ENCODE results near the gene RLN3. TPM values are rescaled to one million over a fixed set of nuclear protein-coding genes. Genes with fewer than 3 reads are reported as not detected.

RLN3 gene, protein sequence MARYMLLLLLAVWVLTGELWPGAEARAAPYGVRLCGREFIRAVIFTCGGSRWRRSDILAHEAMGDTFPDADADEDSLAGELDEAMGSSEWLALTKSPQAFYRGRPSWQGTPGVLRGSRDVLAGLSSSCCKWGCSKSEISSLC
- not detected for total RNA-seq

DNA sequence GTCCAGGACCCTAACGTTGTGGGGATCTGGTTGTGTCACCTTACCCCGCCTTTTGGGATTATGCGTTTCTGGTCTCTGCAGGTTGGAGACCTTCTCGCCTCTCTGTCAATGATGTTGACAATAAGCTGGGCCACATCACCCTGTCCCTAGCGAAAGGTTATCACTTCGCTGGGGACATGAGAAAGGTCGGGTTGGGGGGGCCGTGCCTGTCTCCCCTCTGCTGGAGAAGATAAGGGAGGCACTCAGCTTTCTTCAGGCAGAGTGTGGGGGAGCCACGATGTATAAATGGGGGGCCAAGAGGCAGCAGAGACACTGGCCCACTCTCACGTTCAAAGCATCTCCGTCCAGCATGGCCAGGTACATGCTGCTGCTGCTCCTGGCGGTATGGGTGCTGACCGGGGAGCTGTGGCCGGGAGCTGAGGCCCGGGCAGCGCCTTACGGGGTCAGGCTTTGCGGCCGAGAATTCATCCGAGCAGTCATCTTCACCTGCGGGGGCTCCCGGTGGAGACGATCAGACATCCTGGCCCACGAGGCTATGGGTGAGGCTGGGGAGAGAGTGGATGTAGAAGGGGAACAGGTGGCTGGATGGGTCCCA lies at the start of gene RLN3:
Gene RLN3 (plus strand): TSS at position 293 of the 595 bp plus-strand sequence. CDS start 57 bp downstream, at position 350.
- Mint-ChIP-seq H3K9me3 (ENCODE audit: low read depth) (no peaks in the 10 kb centered on the region), H3K27me3 (peaks cover 6% of the 10 kb centered on the region), H3K4me1 (peaks cover 19% of the 10 kb centered on the region), H3K27ac (no peak within 1 kb of the TSS), H3K36me3 (peaks cover 3% of the 10 kb centered on the region), H3K4me3 (no peak within 1 kb of the TSS)
- ATAC-seq: no peak
- CTCF ChIA-PET: interaction anchor here (0.8 to 1.7 kb wide), 3 partner anchors 9 to 141 kb away, joined by 3 to 4 read pairs (median 3); no protein-coding TSS in a partner anchor
- no peak for DNase-seq

DNA sequence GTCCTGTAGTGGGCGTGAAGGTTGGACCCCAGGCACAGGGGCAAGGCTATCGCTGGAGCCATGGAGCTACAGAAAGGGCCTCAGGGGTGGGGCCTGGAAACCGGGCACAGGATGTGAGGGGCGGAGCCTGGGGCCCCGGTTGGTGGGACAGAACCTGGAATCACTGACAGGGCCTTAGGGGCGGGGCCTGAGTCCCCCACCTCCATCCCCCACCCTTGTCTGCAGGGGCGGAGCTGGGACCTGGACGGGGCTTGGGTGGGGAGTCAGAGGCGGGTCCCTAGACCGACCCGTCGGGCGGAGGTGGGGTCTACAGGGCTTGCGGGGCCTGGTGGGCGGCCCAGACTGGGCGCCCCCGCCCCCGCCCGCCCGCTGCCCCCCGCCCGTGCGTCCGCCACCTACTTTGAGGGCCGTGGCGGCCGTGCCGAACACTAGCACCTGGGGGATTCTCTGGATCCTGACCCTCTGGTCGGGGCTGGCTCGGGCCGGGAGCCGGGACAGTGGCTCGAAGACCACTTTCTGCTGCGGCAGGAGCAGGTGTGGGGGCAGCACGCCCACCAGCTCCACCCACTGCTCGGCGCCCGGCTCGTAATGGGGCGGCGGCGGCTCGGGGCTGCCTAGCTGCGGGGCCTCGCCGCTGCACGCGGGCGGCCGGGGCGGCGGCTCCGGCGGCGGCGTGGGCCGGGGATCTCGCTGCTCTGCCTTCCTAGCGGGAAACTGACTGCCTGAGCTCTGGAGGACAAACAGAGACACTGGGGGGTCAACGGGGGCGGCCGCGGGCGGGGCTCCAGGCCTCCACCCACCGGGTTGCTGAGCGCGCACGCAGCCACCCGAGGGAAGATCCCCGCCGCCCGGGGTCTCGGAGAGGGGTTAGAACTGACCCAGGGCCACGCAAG lies 49.4 kb upstream of the RLN3 start:
- H3K4me3 Mint-ChIP-seq: no peak overlapping the region
- CTCF ChIA-PET: interaction anchor here (0.8 to 2.2 kb wide), 12 partner anchors 10 to 158 kb away, joined by 3 to 18 read pairs (median 3); partner anchors contain the start of genes ASF1B, DCAF15 and IL27RA

DNA sequence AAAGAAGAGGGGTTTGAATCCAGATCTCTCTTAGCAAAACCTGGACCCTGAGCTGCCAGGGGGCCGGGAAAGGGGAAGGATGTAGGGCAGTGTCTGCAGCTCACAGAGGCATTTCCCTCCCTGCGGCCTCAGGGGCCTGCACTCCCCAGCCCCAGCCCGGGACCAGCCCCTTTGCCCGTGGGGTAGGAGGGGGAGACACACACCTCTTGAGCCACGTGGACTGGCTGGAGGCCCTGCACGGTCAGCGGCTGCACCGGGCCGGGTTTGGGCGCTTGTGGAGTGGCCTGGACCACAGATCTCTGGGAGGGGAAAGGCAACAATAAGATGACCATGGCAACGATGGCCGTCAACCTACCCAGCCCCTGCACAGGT lies 48.7 kb upstream of the RLN3 start:
- Mint-ChIP-seq H3K4me1 (peaks cover 47% of the 10 kb centered on the region), H3K36me3 (peaks cover 2% of the 10 kb centered on the region), H3K4me3 (no peak overlapping the region), H3K27ac (peak overlapping the region; percentile 32), H3K27me3 (no peaks in the 10 kb centered on the region), H3K9me3 (ENCODE audit: low read depth) (no peaks in the 10 kb centered on the region)
- ATAC-seq (peak; percentile 9), DNase-seq (no peak)
- CTCF ChIA-PET: interaction anchor here (1.0 to 2.2 kb wide), 6 partner anchors 9 to 99 kb away, joined by 3 to 18 read pairs (median 4); partner anchors contain the start of genes DCAF15 and IL27RA

More for the DNA sequence above, 49.4 kb upstream of the RLN3 start:
- Mint-ChIP-seq H3K9me3 (ENCODE audit: low read depth) (no peaks in the 10 kb centered on the region), H3K36me3 (peaks cover 2% of the 10 kb centered on the region), H3K27ac (no peak overlapping the region), H3K27me3 (no peaks in the 10 kb centered on the region), H3K4me1 (peaks cover 48% of the 10 kb centered on the region)
- peak; percentile 32 for ATAC-seq
- peak; percentile 50 for DNase-seq

DNA sequence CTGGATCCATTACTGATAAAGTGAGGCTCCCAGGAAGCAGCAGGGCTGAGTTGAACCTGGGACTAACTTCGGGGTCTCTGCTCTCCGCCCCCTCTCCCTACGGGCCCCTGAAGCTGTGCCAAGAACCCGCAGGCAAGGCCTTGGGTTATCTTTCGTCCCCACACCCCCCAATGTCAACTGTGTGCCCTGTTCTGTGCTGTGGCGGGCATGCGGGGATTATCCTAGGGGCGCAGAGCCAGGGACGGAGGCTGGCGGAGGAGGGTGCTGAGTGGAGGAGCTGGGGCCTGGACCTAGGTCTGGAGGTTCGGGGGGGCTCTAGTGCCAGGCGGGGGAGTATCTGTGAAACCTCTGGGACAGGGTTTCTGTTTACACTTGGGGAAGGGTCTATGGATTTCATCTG lies 48.3 kb upstream of the RLN3 start:
- Mint-ChIP-seq H3K27me3 (no peaks in the 10 kb centered on the region), H3K27ac (peak overlapping the region; percentile 32), H3K4me1 (peaks cover 45% of the 10 kb centered on the region), H3K36me3 (peaks cover 2% of the 10 kb centered on the region), H3K9me3 (ENCODE audit: low read depth) (no peaks in the 10 kb centered on the region), H3K4me3 (no peak overlapping the region)
- CTCF ChIA-PET: interaction anchor here (1.0 to 2.1 kb wide), 3 partner anchors 52 to 99 kb away, joined by 3 to 18 read pairs (median 4); partner anchors contain the start of gene IL27RA
- ATAC-seq (no peak), DNase-seq (no peak)

DNA sequence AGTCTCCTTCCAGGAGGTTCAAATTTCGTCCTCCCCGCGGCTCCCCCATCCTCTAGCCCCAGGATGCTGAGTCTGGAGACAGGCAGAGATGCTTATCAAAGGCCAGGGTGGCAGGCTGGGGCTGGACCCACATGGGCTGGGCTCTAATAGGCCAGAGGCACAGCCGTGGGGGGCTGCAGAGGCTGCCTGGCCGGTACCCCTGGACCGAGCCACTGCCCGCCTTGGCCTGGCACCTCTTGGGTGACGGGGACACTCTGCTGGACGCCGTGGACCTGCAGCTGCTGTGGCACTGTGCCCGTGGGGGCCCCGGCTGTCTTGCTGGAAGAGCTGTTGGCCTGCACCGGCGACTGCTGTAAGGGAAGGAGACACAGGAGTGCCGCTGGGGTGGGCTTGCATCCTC lies 47.6 kb upstream of the RLN3 start:
- no peaks in the 10 kb centered on the region for H3K27me3 Mint-ChIP-seq
- H3K9me3 Mint-ChIP-seq (ENCODE audit: low read depth): no peaks in the 10 kb centered on the region
- DNase-seq: no peak
- CTCF ChIA-PET: interaction anchor here (1.4 to 1.7 kb wide), 2 partner anchors 13 to 51 kb away, joined by 3 to 9 read pairs; partner anchors contain the start of gene IL27RA
- peaks cover 51% of the 10 kb centered on the region for H3K4me1 Mint-ChIP-seq
- no peak overlapping the region for H3K27ac Mint-ChIP-seq
- no peak for ATAC-seq
- H3K36me3 Mint-ChIP-seq: peaks cover 2% of the 10 kb centered on the region
- H3K4me3 Mint-ChIP-seq: no peak overlapping the region

DNA sequence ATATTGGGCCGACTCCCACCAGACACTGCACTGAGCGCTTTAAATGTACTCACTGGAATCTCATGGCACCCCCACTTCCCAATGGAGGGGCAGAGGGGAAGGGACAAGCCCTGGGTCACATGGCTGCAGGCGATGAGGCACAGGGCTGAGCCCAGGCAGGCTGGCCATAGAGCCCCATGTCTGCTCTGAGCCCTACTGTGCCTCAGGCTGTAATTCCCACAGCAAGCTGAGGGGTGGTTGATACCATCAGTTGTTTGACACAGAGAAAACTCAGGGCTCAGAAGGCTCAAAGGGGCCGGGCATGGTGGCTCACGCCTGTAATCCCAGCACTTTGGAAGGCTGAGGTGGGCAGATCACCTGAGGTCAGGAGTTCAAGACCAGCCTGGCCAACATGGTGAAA lies 46.9 kb upstream of the RLN3 start:
- DNase-seq (no peak), ATAC-seq (no peak)
- Mint-ChIP-seq H3K9me3 (ENCODE audit: low read depth) (no peaks in the 10 kb centered on the region), H3K4me1 (peaks cover 57% of the 10 kb centered on the region), H3K36me3 (peaks cover 2% of the 10 kb centered on the region), H3K27me3 (no peaks in the 10 kb centered on the region), H3K27ac (peak overlapping the region; percentile 82), H3K4me3 (no peak overlapping the region)
- CTCF ChIA-PET: interaction anchor here (0.9 to 1.7 kb wide), 7 partner anchors 12 to 119 kb away, joined by 3 to 9 read pairs (median 4); partner anchors contain the start of genes DCAF15 and IL27RA

DNA sequence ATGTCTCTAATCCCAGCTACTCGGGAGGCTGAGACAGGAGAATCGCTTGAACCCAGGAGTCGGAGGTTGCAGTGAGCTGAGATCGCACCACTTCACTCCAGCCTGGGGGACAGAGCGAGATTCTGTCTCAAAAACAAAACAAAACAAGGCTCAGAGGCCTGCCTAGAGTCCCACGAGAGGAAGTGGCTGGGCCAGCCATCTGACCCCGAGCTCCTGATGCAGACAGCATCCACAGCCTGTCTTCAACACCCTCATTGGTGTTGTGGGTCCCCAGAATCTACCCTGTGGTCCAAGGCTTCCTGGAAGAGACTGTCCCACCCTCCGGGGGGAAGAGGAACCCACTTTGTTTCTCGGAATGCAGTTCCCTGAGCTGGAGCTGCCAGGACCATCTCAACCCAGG lies 46.5 kb upstream of the RLN3 start:
- H3K9me3 Mint-ChIP-seq (ENCODE audit: low read depth): no peaks in the 10 kb centered on the region
- peak; percentile 65 for DNase-seq
- H3K27me3 Mint-ChIP-seq: no peaks in the 10 kb centered on the region
- ATAC-seq: no peak
- no peak overlapping the region for H3K4me3 Mint-ChIP-seq
- peak overlapping the region; percentile 82 for H3K27ac Mint-ChIP-seq
- peaks cover under 1% of the 10 kb centered on the region for H3K36me3 Mint-ChIP-seq
- H3K4me1 Mint-ChIP-seq: peaks cover 62% of the 10 kb centered on the region
- CTCF ChIA-PET: interaction anchor here (0.9 to 1.7 kb wide), 8 partner anchors 12 to 119 kb away, joined by 3 to 9 read pairs (median 4); partner anchors contain the start of genes DCAF15 and IL27RA

DNA sequence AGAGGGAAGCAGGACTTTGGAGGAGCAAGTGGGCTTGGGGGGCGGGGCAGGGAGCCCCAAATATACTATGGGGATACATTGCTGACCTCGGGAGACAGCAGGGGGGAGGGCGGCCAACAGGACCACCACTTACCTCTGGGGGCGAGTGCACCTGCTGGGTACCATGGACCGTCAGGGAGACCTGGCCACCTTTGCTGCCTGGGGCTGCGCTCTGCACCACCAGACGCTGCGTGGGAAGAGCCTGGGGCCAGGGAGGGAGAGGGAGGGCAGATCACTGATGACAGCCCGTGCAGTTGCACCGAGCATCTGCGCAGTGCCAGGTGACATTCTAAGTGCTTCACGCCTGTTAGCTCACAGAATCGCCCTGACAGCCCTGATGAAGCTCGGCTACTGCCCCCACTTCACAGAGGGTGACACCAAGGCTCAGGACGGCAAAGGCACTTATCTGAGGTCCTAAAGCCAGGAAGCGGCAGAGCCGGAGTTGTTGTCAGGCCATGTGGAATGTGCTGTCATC lies 45.9 kb upstream of the RLN3 start:
- CTCF ChIA-PET: interaction anchor here (0.9 to 1.7 kb wide), 6 partner anchors 23 to 120 kb away, joined by 3 to 9 read pairs (median 4); partner anchors contain the start of genes DCAF15 and IL27RA

DNA sequence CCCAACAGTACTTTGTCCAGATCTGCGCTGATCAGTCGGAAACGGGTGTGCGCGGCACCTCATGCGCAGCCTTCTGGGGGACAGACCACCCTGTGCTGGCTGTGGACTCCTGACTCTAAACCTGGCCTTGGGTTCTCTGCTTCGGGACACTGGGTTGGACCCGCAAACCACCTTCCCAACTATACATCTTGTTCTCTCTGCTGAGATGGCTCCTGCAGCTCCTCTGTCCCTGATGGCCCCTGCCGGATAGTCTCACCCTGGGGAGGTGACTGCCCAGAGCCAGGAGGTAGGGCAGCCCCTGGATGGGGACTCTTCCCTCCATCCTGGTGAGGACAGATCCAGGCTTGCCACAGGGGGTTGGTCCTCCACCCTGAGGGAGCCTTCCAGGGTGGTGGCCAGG lies 45.2 kb upstream of the RLN3 start:
- peak overlapping the region; percentile 36 for H3K27ac Mint-ChIP-seq
- CTCF ChIA-PET: interaction anchor here (0.9 to 1.3 kb wide), 3 partner anchors 19 to 62 kb away, joined by 3 to 4 read pairs (median 4); no protein-coding TSS in a partner anchor
- peaks cover 74% of the 10 kb centered on the region for H3K4me1 Mint-ChIP-seq
- H3K9me3 Mint-ChIP-seq (ENCODE audit: low read depth): no peaks in the 10 kb centered on the region
- no peak overlapping the region for H3K4me3 Mint-ChIP-seq
- no peak for DNase-seq
- no peaks in the 10 kb centered on the region for H3K36me3 Mint-ChIP-seq
- no peaks in the 10 kb centered on the region for H3K27me3 Mint-ChIP-seq
- ATAC-seq: no peak

More for the DNA sequence above, 45.9 kb upstream of the RLN3 start:
- no peaks in the 10 kb centered on the region for H3K9me3 Mint-ChIP-seq (ENCODE audit: low read depth)
- H3K4me3 Mint-ChIP-seq: no peak overlapping the region
- no peak for DNase-seq
- H3K27me3 Mint-ChIP-seq: no peaks in the 10 kb centered on the region
- ATAC-seq: no peak
- peak overlapping the region; percentile 82 for H3K27ac Mint-ChIP-seq
- peaks cover 67% of the 10 kb centered on the region for H3K4me1 Mint-ChIP-seq
- H3K36me3 Mint-ChIP-seq: no peaks in the 10 kb centered on the region

DNA sequence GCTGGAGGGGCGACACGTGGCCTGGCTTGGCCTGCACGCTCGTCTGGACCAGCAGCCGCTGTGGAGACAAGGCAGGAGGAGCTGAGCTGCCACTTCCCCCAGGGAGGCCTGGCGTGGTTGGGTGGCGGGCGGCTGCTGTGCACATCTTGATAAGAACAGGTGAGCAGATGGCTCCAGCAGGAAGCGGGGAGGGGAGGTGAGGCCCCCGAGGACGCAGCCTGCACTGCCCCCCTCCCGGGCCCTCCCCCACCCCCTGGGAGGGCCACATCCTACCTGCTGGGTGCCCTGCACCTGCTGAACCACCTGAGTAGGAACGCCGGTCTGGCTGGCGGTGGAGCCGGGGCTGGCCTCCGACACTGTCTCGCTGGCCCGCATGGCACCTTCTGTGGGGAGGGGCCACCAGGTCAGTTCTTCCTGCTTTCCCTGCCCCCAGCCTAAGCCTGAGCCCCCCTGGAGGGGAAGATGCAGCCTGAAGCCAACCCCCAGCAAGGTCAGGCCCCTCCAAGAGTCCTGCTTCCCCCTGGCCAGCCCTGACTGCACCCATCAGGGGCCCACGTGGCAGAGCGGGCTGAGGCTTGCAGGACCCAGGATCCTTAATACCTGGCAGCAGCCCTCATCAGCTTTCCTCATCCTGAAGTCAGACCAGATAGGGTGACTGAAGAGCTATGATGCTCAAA lies 44.6 kb upstream of the RLN3 start:
- no peaks in the 10 kb centered on the region for H3K36me3 Mint-ChIP-seq
- DNase-seq (no peak), ATAC-seq (no peak)
- CTCF ChIA-PET: interaction anchor here (0.9 to 1.1 kb wide), 2 partner anchors 19 to 61 kb away, joined by 4 read pairs; no protein-coding TSS in a partner anchor
- no peaks in the 10 kb centered on the region for H3K27me3 Mint-ChIP-seq
- H3K27ac Mint-ChIP-seq: peak overlapping the region; percentile 40
- peaks cover 79% of the 10 kb centered on the region for H3K4me1 Mint-ChIP-seq
- H3K9me3 Mint-ChIP-seq (ENCODE audit: low read depth): no peaks in the 10 kb centered on the region
- H3K4me3 Mint-ChIP-seq: no peak overlapping the region

DNA sequence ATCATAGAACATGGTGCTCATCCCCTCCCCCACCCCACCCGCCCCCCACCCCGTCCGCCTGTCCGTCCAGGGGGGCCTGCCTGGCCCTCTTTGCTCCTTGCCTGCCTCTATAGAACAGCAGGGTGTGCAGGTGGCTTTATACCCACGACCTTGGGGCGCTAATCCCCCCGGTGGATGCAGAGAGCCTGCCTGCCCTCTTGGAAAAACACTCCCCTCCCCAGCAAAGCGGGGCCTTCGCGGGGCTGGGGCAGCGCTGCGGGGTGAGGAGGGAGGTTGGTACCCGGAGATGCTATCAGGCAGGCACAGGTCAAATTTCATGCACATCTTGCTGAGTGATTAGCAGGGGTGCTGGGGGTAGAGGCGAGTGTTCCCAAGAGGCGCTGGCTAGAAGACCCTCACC lies 43.8 kb upstream of the RLN3 start:
- Mint-ChIP-seq H3K36me3 (peaks cover 4% of the 10 kb centered on the region), H3K4me1 (peaks cover 86% of the 10 kb centered on the region), H3K9me3 (ENCODE audit: low read depth) (no peaks in the 10 kb centered on the region), H3K27me3 (no peaks in the 10 kb centered on the region), H3K27ac (peak overlapping the region; percentile 73), H3K4me3 (no peak overlapping the region)
- CTCF ChIA-PET: no interaction called here
- no peak for ATAC-seq
- DNase-seq: no peak

All from activated CD8-positive, alpha-beta memory T cell treated with anti-CD3 and anti-CD28 coated beads, Interleukin-2, amount 10 ng/mL, durations not matched to agents 7 days and 5 days (primary cell).